ENCODE data around the gene LIN52. TPM values are rescaled to one million over a fixed set of nuclear protein-coding genes. Genes with fewer than 3 reads are reported as not detected.

Gene LIN52
- total RNA-seq, 1 experiment from 2014 or later, result 11.3 TPM

DNA sequence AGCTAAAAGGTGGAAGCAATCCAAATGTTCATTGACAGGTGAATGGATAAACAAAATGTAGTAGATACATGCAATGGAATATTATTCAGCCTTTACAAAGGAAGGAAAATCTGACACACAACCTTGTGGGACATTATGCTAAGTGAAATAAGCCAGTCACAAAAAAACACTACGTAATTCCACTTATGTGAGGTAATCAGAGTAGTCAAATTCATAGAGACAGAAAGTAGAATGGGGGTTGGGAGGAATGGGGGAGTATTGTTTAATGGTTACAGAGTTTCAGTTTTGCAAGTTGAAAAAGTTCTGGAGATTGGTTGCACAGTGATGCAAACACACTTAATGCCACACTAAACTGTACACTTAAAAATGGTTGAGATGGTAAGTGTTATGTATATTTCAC lies 62.8 kb downstream of the LIN52 start:
- DNase-seq, result no peak
- no TSS peak for BruUV-seq (replicated peaks)

GRCh38 chr14:74148705-74149104 lies 63.9 kb downstream of the LIN52 start:
- no peaks in the 10 kb centered on the region for H3K9me3 Mint-ChIP-seq (ENCODE audit: unreplicated experiment)
- H3K27ac Mint-ChIP-seq (ENCODE audit: unreplicated experiment), result no peak overlapping the region
- no peaks in the 10 kb centered on the region for H3K9me3 ChIP-seq
- H3K36me3 ChIP-seq (ENCODE audit: control insufficient read depth, insufficient read depth, low read length), result no peaks in the 10 kb centered on the region
- no peaks in the 10 kb centered on the region for H3K4me1 Mint-ChIP-seq (ENCODE audit: low read depth, unreplicated experiment)
- peaks cover 8% of the 10 kb centered on the region for H3K36me3 Mint-ChIP-seq (ENCODE audit: insufficient read depth, unreplicated experiment)
- H3K27me3 ChIP-seq (replicated peaks; ENCODE audit: control insufficient read depth, insufficient read depth, low read length), result no peaks in the 10 kb centered on the region
- H3K27me3 Mint-ChIP-seq (ENCODE audit: insufficient read depth, unreplicated experiment), result no peaks in the 10 kb centered on the region
- POLR2A ChIA-PET, result no interaction called here
- no peak for DNase-seq
- CTCF ChIA-PET, result no interaction called here
- H3K4me3 Mint-ChIP-seq (ENCODE audit: unreplicated experiment), result no peak overlapping the region
- no peak overlapping the region for H3K4me3 ChIP-seq (ENCODE audit: low read depth, low read length)
- no peaks in the 10 kb centered on the region for H3K4me1 ChIP-seq
- BruUV-seq (replicated peaks), result no TSS peak
- intact Hi-C loops (cut with micrococcal nuclease; ENCODE audit: unreplicated experiment), result no loop called here
- no peak for TF ChIP-seq CTCF (IDR thresholded peaks at IDR 0.05; ENCODE audit: insufficient read depth in 1 of 2, low read depth in 1 of 2, low read length in 1 of 2, severe bottlenecking in 1 of 2, unreplicated experiment in 1 of 2)

More for the DNA sequence above, 62.8 kb downstream of the LIN52 start:
- no peaks in the 10 kb centered on the region for H3K9me3 ChIP-seq
- intact Hi-C loops (cut with micrococcal nuclease; ENCODE audit: unreplicated experiment), result no loop called here
- H3K9me3 Mint-ChIP-seq (ENCODE audit: unreplicated experiment), result no peaks in the 10 kb centered on the region
- H3K36me3 ChIP-seq (ENCODE audit: control insufficient read depth, insufficient read depth, low read length), result no peaks in the 10 kb centered on the region
- CTCF ChIA-PET, result no interaction called here
- no peaks in the 10 kb centered on the region for H3K4me1 ChIP-seq
- H3K27me3 Mint-ChIP-seq (ENCODE audit: insufficient read depth, unreplicated experiment), result no peaks in the 10 kb centered on the region
- POLR2A ChIA-PET, result interaction anchor here (0.6 kb wide), 1 partner anchor 9 kb away, joined by 4 read pairs; no protein-coding TSS in a partner anchor
- H3K27me3 ChIP-seq (replicated peaks; ENCODE audit: control insufficient read depth, insufficient read depth, low read length), result no peaks in the 10 kb centered on the region
- TF ChIP-seq CTCF (IDR thresholded peaks at IDR 0.05; ENCODE audit: insufficient read depth in 1 of 2, low read depth in 1 of 2, low read length in 1 of 2, severe bottlenecking in 1 of 2, unreplicated experiment in 1 of 2), result no peak
- H3K27ac Mint-ChIP-seq (ENCODE audit: unreplicated experiment), result no peak overlapping the region
- H3K4me3 Mint-ChIP-seq (ENCODE audit: unreplicated experiment), result no peak overlapping the region
- H3K4me3 ChIP-seq (ENCODE audit: low read depth, low read length), result no peak overlapping the region
- no peaks in the 10 kb centered on the region for H3K4me1 Mint-ChIP-seq (ENCODE audit: low read depth, unreplicated experiment)
- H3K36me3 Mint-ChIP-seq (ENCODE audit: insufficient read depth, unreplicated experiment), result peaks cover 9% of the 10 kb centered on the region

- no TSS peak for BruUV-seq (replicated peaks)
- POLR2A ChIA-PET, result no interaction called here
Measured at GRCh38 chr14:74155287-74155686, 70.5 kb downstream of the LIN52 start.

More at GRCh38 chr14:74155287-74155686, 70.5 kb downstream of the LIN52 start:
- TF ChIP-seq CTCF (IDR thresholded peaks at IDR 0.05; ENCODE audit: insufficient read depth in 1 of 2, low read depth in 1 of 2, low read length in 1 of 2, severe bottlenecking in 1 of 2, unreplicated experiment in 1 of 2), result no peak
- Mint-ChIP-seq H3K27me3 (ENCODE audit: insufficient read depth, unreplicated experiment) (no peaks in the 10 kb centered on the region), H3K4me3 (ENCODE audit: unreplicated experiment) (no peak overlapping the region), H3K36me3 (ENCODE audit: insufficient read depth, unreplicated experiment) (no peaks in the 10 kb centered on the region), H3K9me3 (ENCODE audit: unreplicated experiment) (no peaks in the 10 kb centered on the region), H3K27ac (ENCODE audit: unreplicated experiment) (no peak overlapping the region), H3K4me1 (ENCODE audit: low read depth, unreplicated experiment) (no peaks in the 10 kb centered on the region)
- no peak for DNase-seq
- no peaks in the 10 kb centered on the region for H3K27me3 ChIP-seq (replicated peaks; ENCODE audit: control insufficient read depth, insufficient read depth, low read length)
- no peaks in the 10 kb centered on the region for H3K4me1 ChIP-seq
- H3K36me3 ChIP-seq (ENCODE audit: control insufficient read depth, insufficient read depth, low read length), result no peaks in the 10 kb centered on the region
- no peak overlapping the region for H3K4me3 ChIP-seq (ENCODE audit: low read depth, low read length)
- CTCF ChIA-PET, result interaction anchor here (0.6 kb wide), 1 partner anchor 1638 kb away, joined by 4 read pairs; no protein-coding TSS in a partner anchor
- no peaks in the 10 kb centered on the region for H3K9me3 ChIP-seq
- intact Hi-C loops (cut with micrococcal nuclease; ENCODE audit: unreplicated experiment), result no loop called here
